HG03064 (cell line): ENCODE measurements around the gene MACROD1.
"Not testable (repeated sequence)": the region's sequence is repeated elsewhere in the genome, so short reads cannot be mapped to it uniquely, and the experiment has no call there.

Experiments
- ATAC-seq: cut with Tn5 transposase; IDR thresholded peaks from one replicate; pipeline ENCODE4 v1.9.1; 2021; ENCODE audit warnings: low read depth; ENCODE audit not compliant: unreplicated experiment

MACROD1 gene

DNA sequence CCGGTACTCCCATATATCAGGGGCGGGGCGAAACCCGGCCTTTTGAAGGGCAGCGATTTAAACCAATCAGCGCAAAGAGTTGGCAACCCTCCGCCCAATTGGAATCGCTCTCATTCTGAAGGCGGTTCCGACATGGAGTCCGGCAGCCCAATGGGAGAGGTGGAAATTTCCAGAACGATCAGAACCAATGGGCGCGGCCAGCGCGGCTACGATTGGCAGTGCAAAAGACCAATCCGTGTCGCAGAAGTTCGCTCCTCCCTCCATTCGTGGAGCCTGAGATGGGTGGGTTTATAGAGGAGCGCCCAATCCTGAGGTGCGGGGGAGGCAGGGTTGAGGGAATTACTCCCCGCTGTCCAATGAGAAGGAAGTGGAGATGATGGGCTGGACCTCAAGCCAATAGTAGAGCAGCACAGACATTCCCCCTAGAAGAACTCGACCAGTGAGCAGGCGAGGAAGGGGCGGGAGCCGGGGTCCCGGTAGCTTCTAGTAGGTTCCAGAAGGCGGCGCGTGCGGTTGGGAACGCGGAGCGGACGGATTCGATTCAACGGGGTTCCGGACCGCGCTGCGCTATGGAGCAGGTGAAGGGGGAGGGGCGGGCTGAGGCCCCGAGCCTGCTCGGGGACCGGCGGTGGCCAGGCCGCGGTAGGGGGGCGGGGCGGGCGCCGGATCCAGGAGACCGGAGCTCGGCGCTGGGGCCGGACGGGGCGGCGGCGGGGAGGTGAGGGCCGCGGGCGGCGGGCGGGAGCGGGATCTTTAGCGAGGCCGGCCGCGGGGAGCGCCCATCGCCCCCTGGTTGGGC, 20.0 kb upstream of the MACROD1 start, which contains the start of gene STIP1:
Gene STIP1, plus strand, starts transcription at position 479 of the 799 bp plus-strand sequence. Its CDS starts 91 bp downstream, at position 570.
- ATAC-seq = peak; percentile 84

- ATAC-seq = peak; percentile 16
Observed at GRCh38 chr11:64185175-64185692, 19.3 kb upstream of the MACROD1 start.

DNA sequence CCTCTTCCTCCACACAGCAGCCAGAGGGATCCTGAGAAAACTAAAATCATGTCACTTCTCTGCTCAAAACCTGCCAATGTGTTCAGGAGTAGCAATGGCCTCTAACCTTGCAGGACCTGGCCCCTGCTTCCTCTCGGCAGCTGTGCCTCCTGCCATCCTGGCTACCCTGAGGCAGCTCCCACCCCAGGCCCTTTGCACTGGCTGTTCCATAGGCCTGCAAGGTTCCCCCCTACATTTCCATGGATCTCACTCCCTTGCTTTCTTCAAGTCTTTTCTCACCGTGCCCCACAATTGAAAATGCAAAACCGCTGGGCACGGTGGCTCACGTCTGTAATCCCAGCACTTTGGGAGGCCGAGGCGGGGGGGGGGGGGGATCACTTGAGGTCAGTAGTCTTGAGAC, 18.0 kb upstream of the MACROD1 start:
- no peak for ATAC-seq

DNA sequence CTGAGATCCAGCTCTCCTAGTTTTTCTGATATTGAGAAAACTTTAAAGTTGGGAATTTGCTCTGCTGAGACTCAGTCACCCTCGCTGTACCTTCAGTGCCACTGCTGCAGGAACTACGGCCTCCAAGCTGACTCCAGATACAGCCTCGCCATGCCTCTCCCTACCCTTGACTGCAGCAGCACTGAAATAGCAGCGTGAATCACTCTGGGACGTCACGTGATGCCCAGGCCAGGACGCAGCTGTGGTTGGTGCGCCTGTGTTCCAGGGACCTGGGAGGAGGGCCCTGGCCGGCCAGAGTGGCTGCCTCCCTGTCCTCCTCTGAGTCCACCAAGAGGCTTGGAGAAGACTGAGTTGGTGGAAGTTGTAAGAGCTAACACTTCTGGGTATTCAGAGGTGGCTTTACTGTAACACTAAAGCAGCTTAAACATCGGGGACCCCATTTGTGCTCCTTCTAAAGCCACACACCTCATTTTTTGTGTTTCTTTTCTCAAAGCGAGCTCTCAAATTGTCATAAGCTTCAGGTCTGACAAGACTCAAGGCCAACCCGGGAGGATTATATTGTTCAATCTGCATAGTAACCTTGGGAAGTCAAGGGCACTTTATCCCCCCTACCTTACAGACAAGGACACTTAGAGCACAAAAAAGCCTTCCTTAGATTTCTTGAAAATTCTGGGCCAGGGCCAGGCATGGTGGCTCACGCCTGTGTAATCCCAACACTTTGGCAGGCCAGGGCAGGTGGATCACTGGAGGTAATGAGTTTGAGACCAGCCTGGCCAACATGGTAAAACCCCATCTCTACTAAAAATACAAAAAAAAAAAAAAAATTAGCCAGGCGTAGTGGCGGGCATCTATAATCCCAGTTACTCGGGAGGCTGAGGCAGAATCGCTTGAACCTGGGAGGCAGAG, 15.8 kb upstream of the MACROD1 start:
- no peak for ATAC-seq

DNA sequence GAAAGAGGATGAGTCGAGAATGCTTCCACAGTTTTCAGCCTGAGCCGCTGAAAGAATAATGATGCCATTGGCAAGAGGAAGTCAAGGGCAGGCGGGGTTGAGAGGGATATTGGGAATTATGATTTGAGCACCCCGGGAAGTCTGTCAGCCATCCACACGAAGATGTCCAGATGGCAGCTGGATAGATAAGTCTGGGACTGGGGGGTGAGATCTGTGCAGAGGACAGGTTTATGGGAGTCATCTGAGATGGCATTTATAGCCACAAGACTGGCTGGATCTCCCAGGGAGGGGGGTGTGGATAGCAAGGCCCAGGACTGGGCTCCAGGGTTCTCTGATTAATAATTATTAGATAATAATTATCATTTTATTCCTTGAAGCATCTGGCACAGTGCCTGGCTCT, 15.0 kb upstream of the MACROD1 start:
- ATAC-seq = no peak

DNA sequence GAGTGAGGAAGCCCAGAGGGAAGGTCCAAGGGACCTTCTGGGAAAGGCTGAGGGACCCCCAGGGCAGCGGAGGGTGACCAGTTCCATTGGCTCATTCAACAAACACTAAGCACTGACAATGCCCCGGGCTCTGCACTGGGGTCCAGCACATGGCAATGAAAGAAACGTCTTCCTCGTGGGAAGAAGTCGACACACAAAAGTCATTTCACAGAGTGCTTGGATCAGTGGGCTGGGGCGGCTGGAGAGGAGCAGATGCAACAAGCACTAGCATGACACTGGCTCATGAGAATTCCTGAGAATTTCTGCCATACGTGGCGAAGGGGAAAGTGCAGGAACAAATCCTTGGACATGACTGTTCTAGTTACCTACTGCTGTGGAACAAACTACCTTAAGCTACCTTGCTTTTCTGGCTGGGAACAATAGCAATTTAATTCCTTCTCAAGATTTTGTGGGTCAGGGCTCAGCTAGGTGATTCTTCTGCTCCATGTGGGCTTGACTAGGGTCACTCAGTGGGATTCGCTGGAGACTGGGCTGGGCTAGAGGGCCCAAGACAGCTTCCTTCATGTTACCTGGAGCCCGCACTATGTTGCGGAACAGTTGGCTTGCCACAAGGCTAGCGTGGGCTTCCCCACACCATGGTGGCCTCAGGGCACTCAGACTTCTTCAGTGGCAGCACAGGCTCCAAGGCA, 13.2 kb upstream of the MACROD1 start:
- no peak for ATAC-seq

GRCh38 chr11:64178203-64178602, 12.3 kb upstream of the MACROD1 start:
- no peak for ATAC-seq

DNA sequence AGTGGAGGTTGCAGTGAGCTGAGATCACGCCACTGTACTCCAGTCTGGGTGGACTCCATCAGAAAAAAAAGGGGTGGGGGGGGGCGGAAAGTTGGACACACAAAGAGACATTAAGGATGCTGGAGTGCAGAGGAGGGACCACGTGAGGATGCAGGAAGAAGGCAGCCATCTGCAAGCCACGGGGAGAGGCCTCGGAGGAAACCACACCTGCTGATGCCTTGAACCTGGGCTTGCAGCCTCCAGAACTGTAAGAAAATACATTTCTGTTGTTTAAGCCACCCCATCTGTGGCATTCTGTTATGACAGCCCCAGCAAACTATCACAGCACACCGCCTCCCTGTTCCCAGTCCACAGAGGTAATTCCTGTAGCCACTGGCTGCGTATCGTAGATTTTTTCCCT, 10.8 kb upstream of the MACROD1 start:
- no peak for ATAC-seq

DNA sequence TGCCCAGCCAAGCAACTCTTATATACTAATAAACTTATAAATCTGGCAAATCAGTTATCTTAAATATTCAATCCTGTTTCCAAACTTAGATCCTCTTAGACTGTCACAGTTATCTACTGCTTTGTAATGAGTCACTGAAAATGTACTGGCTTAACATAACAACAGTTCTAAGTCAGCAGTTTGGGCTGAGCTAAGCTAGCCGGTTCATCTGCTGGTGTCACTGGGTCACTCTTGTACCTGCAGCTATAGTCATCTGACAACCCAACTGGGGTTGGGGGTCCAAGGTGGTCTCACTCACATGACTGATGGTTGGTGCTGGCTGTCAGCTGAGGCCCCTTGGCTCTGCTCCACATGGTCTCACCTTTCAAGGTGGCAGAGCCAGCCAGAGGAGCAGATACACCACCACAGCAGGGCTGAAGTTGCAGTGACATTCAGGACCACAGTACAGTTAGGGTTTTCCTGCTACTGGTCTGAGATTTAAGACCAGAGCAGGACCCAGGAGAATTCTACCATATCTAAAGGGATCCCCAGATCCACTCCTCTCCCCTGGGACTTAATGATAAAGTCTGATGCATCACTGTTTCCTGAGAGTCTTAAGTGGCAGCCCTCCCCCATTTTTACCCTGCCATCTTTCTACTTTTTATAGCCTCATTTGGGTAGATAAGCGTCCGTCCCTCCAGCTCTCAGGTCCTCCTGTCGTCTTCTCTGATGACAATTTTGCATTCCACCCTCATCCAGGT, 7.9 kb upstream of the MACROD1 start:
- no peak for ATAC-seq

GRCh38 chr11:64170419-64170818, 4.5 kb upstream of the MACROD1 start:
- ATAC-seq = no peak

- ATAC-seq = no peak
Observed at GRCh38 chr11:64165481-64165841, 452 bp downstream of the MACROD1 start.

DNA sequence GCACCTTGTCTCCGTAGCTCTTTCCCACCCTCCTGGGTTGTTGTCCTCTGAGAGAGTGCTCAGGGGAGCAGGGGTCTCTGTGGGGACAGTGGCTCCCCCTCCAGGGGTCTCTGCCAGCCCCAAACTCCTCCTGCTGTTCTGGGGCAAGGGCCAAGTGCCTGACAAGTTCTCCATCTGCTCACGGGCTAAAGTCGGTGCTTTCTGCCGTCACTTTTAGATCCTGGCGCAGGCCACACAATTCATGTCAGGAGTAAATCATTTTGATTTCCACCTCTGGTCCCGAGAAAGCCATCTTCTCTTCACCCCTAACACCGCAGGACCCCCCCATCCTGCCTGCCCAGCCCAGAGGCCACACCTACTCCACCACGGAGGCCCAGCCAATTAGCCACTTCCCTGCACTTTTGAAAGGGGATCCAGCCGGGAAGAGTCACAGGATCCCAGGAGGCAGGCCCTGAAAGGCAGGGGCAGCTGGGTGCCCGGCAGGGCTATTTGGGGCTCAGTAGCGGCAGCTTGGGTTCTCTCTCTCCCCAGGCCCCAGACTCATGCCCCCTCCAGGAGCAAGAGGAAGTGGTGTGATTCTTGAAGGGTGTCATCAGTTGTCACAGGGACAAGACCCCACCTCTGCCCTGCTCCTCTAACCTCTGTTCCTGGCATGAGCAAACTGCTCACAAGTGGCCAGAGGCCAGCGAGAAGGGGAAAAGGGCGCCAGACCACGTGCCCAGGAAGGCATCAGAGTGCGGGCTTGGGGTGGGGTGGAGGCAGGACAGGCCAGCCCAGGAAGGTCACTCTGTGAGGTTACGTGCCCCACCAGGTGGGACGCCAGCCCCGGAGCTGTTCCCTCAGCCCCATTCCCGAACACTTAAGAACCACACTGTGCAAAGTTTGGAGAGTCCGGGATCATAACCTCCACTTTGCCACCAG, 1.3 kb downstream of the MACROD1 start:
- no peak for ATAC-seq

- ATAC-seq = no peak
Observed at GRCh38 chr11:64163951-64164350, 2.0 kb downstream of the MACROD1 start.

- ATAC-seq = not testable (repeated sequence)
Observed at GRCh38 chr11:64162769-64163168, 3.1 kb downstream of the MACROD1 start.

- no peak for ATAC-seq
Observed at GRCh38 chr11:64161037-64161436, 4.9 kb downstream of the MACROD1 start.

- ATAC-seq = no peak
Observed at GRCh38 chr11:64157631-64158394, 8.1 kb downstream of the MACROD1 start.

GRCh38 chr11:64156235-64157011, 9.5 kb downstream of the MACROD1 start:
- ATAC-seq = no peak

DNA sequence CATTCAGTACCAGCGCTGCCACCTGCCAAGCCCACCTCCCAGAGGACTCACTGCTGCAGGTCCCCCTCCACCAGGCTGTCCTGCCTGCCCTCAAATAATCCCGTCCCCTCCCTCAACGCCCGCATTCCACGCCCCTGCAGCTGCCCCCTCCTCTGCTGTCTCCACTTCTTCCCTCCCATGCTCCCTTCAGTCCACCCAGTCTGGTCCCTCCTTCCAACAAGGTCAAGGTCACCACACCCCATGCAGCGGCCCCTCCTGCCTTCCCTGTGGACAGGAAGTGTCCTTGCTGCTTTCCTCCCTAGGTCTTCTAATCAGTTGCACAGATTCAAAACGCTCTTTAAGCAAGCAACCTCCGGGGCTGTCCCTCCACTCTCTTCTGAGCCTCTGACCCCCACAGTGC, 12.1 kb downstream of the MACROD1 start:
- no peak for ATAC-seq
